RCC 7860 (cell line): ENCODE measurements around the gene NCOA3.
"Not testable (repeated sequence)": the region's sequence is repeated elsewhere in the genome, so short reads cannot be mapped to it uniquely, and the experiment has no call there.

Source experiments
- DNase-seq: peaks from one replicate; pipeline ENCODE4 v3.0.0-alpha.2; 2015; ENCODE audit warnings: low spot score
- FAIRE-seq: peaks from 2 replicates; lab custom pipeline; 2012; peaks lifted over from hg19 to GRCh38; lab: Jason Lieb, UNC

Gene NCOA3

GRCh38 chr20:47500082-47500481 lies 1.6 kb upstream of the NCOA3 start:
- DNase-seq, FAIRE-seq: not testable (repeated sequence)

GRCh38 chr20:47500554-47500953 lies 1.1 kb upstream of the NCOA3 start:
- no peak for DNase-seq
- no peak for FAIRE-seq

DNA sequence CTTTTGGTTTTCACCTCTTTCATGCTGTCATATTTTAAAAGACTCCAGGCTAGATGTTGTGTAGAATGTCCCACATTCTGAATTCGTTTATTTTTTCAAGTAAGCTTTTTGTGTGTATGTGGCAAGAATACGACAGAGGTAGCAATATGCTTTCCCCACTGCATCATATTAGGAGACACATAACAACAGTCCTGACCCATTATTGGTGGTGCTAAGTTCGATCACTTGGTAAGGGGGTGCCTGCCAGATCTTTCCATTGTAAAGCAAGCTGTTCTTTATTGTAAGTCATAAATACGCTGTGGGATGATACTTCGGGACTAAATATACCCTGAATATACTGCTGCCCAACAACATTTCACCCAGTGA lies 588 bp upstream of the NCOA3 start:
- FAIRE-seq (no peak), DNase-seq (no peak)

GRCh38 chr20:47502271-47503239 lies 868 bp downstream of the NCOA3 start:
- DNase-seq (no peak), FAIRE-seq (no peak)

DNA sequence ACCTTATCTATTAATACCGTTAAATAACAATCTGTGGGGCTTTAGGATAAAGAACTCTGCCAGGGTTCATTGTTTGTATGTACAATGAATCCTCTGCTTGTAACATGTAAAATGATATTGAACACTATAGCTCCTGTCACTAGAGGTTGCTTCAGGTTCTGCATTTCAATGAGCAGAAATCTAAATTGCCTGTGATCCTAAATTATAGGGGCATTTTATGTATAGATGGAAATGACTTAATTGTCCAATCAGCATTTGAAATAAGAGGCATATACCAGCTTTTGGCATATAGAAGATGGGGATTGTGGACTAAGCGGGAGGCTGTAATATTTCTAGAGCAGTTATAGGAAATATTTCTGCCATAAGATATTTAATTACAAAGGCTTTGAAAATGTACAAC lies 2.0 kb downstream of the NCOA3 start:
- FAIRE-seq (no peak), DNase-seq (no peak)

GRCh38 chr20:47506335-47506734 lies 4.6 kb downstream of the NCOA3 start:
- FAIRE-seq (no peak), DNase-seq (no peak)

GRCh38 chr20:47506850-47507249 lies 5.2 kb downstream of the NCOA3 start:
- no peak for FAIRE-seq

DNA sequence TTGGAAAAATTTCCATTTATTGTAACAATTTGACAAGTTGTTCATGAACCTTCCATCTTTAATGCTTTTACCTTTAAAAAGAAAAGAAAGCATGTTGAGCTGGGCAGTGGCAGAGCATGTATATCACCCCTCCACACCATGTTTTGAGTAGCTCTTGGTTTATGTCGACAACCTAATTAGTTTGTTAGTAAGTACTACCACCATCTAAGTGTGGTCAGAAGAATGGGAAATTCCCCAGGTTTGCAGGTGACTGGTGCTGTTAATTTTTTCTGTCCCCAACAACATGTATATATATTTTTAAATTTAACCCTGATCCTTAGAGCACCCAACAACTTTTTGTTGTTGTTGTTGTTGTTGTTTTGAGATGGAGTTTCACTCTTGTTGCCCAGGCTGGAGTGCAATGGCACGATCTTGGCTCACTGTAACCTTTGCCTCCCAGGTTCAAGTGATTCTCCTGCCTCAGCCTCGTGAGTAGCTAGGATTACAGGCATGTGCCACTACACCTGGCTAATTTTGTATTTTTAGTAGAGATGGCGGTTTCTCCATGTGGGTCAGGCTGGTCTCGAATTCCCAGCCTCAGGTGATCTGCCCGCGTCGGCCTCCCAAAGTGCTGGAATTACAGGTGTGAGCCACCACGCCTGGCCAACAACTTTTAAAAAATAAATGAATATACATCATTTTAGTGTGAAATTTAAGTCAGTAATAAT lies 5.7 kb downstream of the NCOA3 start:
- DNase-seq, FAIRE-seq: not testable (repeated sequence)

More at GRCh38 chr20:47506850-47507249, 5.2 kb downstream of the NCOA3 start:
- no peak for DNase-seq

GRCh38 chr20:47508278-47508677 lies 6.6 kb downstream of the NCOA3 start:
- FAIRE-seq: no peak
- DNase-seq: no peak

GRCh38 chr20:47509104-47509661 lies 7.5 kb downstream of the NCOA3 start:
- no peak for FAIRE-seq
- DNase-seq: no peak

DNA sequence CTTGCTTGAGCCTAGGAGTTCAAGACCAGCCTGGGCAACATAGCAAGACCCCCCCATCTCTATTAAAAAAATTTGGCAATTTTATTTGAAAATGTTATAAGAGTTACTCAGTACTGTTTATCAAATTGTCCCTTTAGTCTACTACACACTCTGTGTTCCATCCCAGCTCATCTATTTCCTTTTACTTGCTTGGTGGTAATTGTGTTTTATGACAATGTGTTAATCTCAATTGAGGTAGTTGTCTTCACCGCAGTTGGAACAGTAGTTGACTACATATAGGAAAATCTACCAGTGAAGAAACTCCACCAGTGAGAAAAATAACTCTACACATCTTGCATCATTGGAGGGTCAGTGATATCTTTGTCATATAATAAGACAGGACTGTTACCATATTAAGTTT lies 8.0 kb downstream of the NCOA3 start:
- DNase-seq (no peak), FAIRE-seq (no peak)

GRCh38 chr20:47515843-47516242 lies 14.2 kb downstream of the NCOA3 start:
- FAIRE-seq: no peak
- no peak for DNase-seq

DNA sequence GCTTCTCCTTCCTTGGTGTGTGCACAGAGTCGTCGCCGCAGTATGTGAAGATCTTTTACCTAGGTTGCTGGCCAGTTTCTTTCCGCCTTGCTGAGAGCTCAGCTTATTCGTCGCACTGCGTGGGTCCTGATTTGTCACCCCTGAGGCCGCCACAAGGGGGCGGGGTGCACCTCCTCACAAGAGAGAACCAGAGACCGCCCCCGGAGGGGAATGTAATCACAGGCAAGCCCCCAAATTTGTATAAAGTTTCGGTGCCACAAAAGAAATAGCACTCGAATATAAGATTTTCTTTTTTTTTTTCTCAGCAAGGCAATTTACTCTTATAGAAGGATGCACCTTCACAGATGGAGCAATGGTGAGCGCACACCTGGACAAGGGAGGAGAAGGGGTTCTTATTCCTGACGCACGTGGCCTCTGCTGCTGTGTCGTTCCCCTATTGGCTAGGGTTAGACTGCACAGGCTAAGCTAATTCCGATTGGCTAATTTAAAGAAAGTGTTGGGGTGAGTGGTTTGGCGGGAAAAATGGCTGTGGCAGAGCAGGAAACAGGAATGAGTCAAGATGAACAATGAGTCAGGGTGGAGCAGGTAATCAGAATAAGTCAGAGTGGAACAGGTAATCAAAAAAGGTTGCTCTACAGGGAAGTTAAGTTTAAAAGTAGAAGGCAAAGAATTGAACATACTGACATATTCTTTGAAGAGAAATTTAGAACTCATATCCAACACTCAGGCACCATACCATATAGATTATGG lies 19.5 kb downstream of the NCOA3 start:
- DNase-seq: no peak
- FAIRE-seq: no peak

- DNase-seq (no peak), FAIRE-seq (no peak)
Observed at GRCh38 chr20:47524015-47524784, 22.5 kb downstream of the NCOA3 start.

GRCh38 chr20:47527004-47527800 lies 25.5 kb downstream of the NCOA3 start:
- FAIRE-seq (no peak), DNase-seq (no peak)

DNA sequence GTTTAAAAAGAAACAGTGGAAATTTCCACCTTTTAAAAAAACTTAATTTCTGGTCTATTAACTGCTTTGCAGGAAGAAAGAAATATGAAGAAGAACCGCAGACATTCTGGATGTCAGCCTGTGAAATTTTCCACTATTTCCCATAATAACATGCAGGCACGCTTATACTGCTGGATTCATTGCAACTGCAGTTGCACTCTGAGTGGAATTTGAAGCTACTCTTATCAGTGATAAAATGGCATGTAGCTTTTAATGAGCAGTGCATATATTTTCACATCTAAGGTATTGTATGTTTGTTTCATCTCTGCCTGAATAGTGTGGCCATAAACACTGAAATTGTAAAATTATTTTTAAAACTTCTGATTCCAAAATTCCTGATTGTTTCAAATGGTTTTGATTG lies 28.2 kb downstream of the NCOA3 start:
- DNase-seq (no peak), FAIRE-seq (no peak)

DNA sequence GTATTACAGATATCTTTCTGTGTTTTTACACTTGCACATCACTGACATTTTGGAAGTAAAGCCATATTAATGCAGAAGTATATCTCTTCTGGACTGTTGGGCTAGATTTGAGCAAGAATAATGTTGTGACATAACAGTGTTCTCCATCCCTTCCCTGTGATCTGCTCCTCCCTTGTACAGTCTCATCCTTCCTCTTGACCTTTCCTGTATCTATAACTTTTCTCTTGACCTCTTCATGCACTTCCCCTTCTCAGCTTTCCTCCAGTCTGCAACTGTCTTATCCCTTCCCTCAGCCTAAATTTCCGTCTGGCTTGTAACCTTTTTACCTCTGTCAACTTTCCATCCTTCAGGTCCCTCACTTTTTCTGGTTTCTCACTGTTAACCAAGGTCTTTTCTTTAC lies 29.8 kb downstream of the NCOA3 start:
- no peak for FAIRE-seq
- DNase-seq: no peak

DNA sequence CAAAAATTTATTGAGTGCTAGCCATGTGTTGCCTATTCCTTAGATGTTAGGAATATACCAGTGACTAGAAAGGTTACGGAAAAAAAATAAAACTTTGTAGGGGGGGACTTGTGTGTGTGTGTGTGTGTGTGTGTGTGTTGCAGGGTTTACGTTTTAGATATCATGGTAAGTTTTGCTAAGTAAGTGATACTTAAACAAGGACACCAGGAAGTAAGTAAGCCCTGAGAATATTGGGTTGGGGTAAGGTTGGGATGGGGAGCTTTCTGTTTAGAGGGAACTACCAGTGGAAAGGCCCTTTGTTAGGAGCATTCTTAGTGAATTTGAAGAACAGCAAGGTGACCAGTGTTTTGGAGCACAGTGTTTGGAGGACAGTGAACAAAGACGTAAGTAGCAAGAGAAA lies 30.3 kb downstream of the NCOA3 start:
- DNase-seq: no peak
- no peak for FAIRE-seq

DNA sequence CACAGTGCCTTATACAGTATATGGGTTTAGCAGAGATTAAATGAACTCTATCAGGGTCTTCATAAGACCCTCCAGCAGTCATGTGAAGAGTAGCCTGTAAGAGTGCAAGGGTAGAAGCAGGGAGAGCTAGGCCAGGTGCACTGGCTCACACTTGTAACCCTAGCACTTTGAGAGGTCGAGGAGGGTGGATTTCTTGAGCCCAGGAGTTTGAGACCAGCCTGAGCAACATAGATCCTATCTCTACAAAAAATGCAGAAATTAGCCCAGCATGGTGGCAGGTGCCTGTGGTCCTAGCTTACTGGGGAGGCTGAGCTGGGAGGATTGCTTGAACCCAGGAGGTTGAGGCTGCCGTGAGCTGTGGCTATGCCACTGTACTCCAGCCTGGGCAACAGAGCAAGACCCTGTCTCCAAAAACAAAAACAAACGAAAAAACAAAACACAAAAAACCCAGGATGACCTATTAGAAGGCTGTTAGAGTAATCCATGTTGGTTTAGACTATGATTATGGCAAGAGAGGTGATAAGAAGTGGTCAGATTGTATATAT lies 31.9 kb downstream of the NCOA3 start:
- no peak for DNase-seq
- FAIRE-seq: no peak
